ENCODE data around the gene SERF2. TPM values are rescaled to one million over a fixed set of nuclear protein-coding genes. Genes with fewer than 3 reads are reported as not detected.

Gene SERF2
- total RNA-seq, 1 experiment from 2014 or later = 1,303 TPM

DNA sequence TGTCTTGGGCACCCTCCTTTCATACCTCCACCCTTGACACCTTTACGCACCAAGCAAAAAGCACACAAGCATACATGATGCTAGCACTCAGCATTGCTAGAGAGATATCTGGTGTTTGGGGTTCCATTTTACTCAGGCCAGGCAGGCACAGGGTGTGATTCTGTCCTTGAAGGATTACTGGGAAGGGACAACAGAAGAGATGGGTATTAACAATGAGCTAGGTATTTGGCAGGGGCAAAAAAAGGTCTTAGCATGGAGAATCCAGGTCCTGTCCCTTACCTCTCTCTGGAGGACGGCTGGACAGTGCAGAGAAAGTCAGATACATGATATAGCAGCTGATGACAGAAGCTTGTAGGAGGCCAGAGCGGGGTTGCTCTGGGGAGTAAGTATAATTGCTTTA lies 4.4 kb downstream of the SERF2 start:
- H3K9me3 ChIP-seq (ENCODE audit: control insufficient read depth, insufficient read depth, low read depth, low read length) = no peaks in the 10 kb centered on the region
- no peak overlapping the region for H3K4me3 ChIP-seq (ENCODE audit: low read depth in 2 of 2, low read length in 2 of 2)
- DNase-seq (ENCODE audit: low read depth, low spot score) (no peak), ATAC-seq (no peak)
- ChIA-PET POLR2A (no interaction called here), CTCF (interaction anchor here (1.1 kb wide), 1 partner anchor 20 kb away, joined by 4 read pairs; the partner anchor contains the start of gene ELL3)
- intact Hi-C loops (cut with micrococcal nuclease; ENCODE audit: unreplicated experiment) = no loop called here
- peaks cover 14% of the 10 kb centered on the region for H3K36me3 ChIP-seq (ENCODE audit: control insufficient read depth, insufficient read depth, low read length)
- no TSS peak for BruUV-seq (replicated peaks)
- no peak overlapping the region for H3K27ac ChIP-seq (ENCODE audit: low read length)
- H3K4me1 ChIP-seq (ENCODE audit: control insufficient read depth, insufficient read depth, low read length) = peaks cover 55% of the 10 kb centered on the region
- no peaks in the 10 kb centered on the region for H3K27me3 ChIP-seq (ENCODE audit: control insufficient read depth, insufficient read depth, low read length)
- in situ Hi-C loops (cut with HindIII; ENCODE audit: low pct_unique_long_range_greater_than_20kb, low sequenced_read_pairs) = no loop called here
- TF ChIP-seq CTCF (IDR thresholded peaks at IDR 0.05) (no peak), POLR2AphosphoS5 (IDR thresholded peaks at IDR 0.05; ENCODE audit: low read depth, low read length) (no peak), REST (IDR thresholded peaks at IDR 0.05; ENCODE audit: insufficient read depth in 1 of 2, low read depth in 2 of 2, low read length in 1 of 2) (no peak), SIN3A (IDR thresholded peaks at IDR 0.05; ENCODE audit: borderline replicate concordance, insufficient read depth, low read depth, low read length) (no peak), TCF7L2 (IDR thresholded peaks at IDR 0.05; ENCODE audit: low read depth, low read length) (no peak)

DNA sequence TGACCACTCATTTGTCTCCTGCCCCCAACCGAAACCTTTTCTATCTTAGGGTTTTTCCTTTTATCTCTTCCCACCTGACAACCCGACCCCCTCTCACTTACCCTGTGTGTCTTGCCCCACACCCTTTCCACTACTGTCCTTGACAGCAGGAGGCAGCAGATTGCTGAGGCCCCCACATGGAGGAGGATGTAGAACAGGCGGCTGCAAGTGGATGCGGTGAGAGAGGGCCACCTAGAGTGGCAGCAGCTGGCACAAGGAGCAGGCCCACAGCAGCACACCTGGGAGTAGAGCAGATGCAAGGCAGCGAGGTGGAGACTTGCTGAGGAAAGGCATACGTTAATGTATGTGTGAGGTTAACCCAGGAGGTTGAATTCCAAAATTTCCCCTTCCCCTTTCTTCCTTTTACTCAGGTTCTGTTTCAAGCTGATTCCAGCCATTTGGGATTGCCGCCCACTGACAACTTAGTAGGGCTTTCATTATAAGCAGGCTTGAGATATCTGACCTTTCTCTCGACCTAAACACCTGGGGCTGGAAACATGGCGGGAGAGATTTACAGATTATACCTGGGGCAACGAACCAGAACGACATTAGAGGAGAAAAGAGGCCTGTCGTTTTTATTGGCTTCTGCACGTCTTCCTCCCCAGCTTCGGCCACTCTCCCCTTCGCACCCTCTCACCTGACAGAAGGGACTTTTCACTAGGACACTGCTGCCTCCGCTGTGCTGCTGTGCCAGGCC lies 7.3 kb downstream of the SERF2 start:
- in situ Hi-C loops (cut with HindIII; ENCODE audit: low pct_unique_long_range_greater_than_20kb, low sequenced_read_pairs) (no loop called here), intact Hi-C loops (cut with micrococcal nuclease; ENCODE audit: unreplicated experiment) (no loop called here)
- ChIA-PET POLR2A (no interaction called here), CTCF (no interaction called here)
- ATAC-seq = no peak
- Histone ChIP-seq H3K9me3 (ENCODE audit: control insufficient read depth, insufficient read depth, low read depth, low read length) (no peaks in the 10 kb centered on the region), H3K36me3 (ENCODE audit: control insufficient read depth, insufficient read depth, low read length) (peaks cover 10% of the 10 kb centered on the region), H3K27me3 (ENCODE audit: control insufficient read depth, insufficient read depth, low read length) (no peaks in the 10 kb centered on the region), H3K27ac (ENCODE audit: low read length) (peak overlapping the region; percentile 93), H3K4me1 (ENCODE audit: control insufficient read depth, insufficient read depth, low read length) (peaks cover 43% of the 10 kb centered on the region), H3K4me3 (ENCODE audit: low read depth in 2 of 2, low read length in 2 of 2) (no peak overlapping the region)
- no peak for DNase-seq (ENCODE audit: low read depth, low spot score)
- TF ChIP-seq CTCF (IDR thresholded peaks at IDR 0.05) (no peak), REST (IDR thresholded peaks at IDR 0.05; ENCODE audit: insufficient read depth in 1 of 2, low read depth in 2 of 2, low read length in 1 of 2) (no peak), POLR2AphosphoS5 (IDR thresholded peaks at IDR 0.05; ENCODE audit: low read depth, low read length) (no peak; the same call in 1 of the 2 replicates), TCF7L2 (IDR thresholded peaks at IDR 0.05; ENCODE audit: low read depth, low read length) (no peak), SIN3A (IDR thresholded peaks at IDR 0.05; ENCODE audit: borderline replicate concordance, insufficient read depth, low read depth, low read length) (no peak)
- BruUV-seq (replicated peaks) = no TSS peak
